ENCODE data around the gene PRH2. TPM values are rescaled to one million over a fixed set of nuclear protein-coding genes. Genes with fewer than 3 reads are reported as not detected.

The PRH2 gene
- total and polyA plus RNA-seq, 9 of the 15 experiments (the other 6 are each of a cell fraction or from before 2014, with no cell fraction given) = 0.18 to 0.81 (median 0.24) TPM; not detected in 6

GRCh38 chr12:10884086-10884725, 44.8 kb upstream of the PRH2 start, which contains the start of gene PRH1 (continued):
- TF ChIP-seq ARID4B (CRISPR knock-in tag; IDR thresholded peaks at IDR 0.05) (no peak), ZNF311 (CRISPR knock-in tag; IDR thresholded peaks at IDR 0.05) (no peak), RB1 (IDR thresholded peaks at IDR 0.05; ENCODE audit: low read depth) (no peak), JUNB (CRISPR knock-in tag; conservative IDR thresholded peaks at IDR 0.05) (no peak), KLF6 (CRISPR knock-in tag; IDR thresholded peaks at IDR 0.05; ENCODE audit: borderline replicate concordance) (no peak)

GRCh38 chr12:10889226-10889625, 39.8 kb upstream of the PRH2 start:
- H3K27me3 ChIP-seq (ENCODE audit: control insufficient read depth in 2 of 2, insufficient read depth in 2 of 2, low read length in 2 of 2) = no peaks in the 10 kb centered on the region
- no peak overlapping the region for H3K9ac ChIP-seq (ENCODE audit: insufficient read depth in 1 of 2, low read depth in 2 of 2, low read length in 2 of 2)
- intact Hi-C loops (cut with micrococcal nuclease) = no loop called here
- no peaks in the 10 kb centered on the region for H3K36me3 ChIP-seq (ENCODE audit: control insufficient read depth, insufficient read depth, low read length)
- H2AFZ ChIP-seq (ENCODE audit: low read depth, low read length) = no peak overlapping the region
- in situ Hi-C loops (cut with MboI) = no loop called here
- FAIRE-seq (no peak), DNase-seq (ENCODE audit: extremely low read depth in 1 of 4, low spot score in 3 of 4) (no peak), ATAC-seq (no peak)
- no peak overlapping the region for H3K4me2 ChIP-seq (ENCODE audit: insufficient read depth, low read length)
- no peak overlapping the region for H3K27ac ChIP-seq (ENCODE audit: extremely low read depth, low read depth, low read length)
- no TSS peak for BruUV-seq (replicated peaks)
- ChIA-PET POLR2A (no interaction called here), CTCF (ENCODE audit: low intra/inter-chr PET ratio) (no interaction called here)
- TF ChIP-seq, protein P1, sequence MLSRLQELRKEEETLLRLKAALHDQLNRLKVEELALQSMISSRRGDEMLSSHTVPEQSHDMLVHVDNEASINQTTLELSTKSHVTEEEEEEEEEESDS (CRISPR knock-in tag; IDR thresholded peaks at IDR 0.05) = no peak
- TF ChIP-seq PHTF2 (CRISPR knock-in tag; IDR thresholded peaks at IDR 0.05) (no peak), ZMIZ1 (IDR thresholded peaks at IDR 0.05; ENCODE audit: low read depth in 2 of 2, low read length in 2 of 2) (no peak), NCOA2 (IDR thresholded peaks at IDR 0.05; ENCODE audit: partially characterized antibody in 2 of 2) (no peak), XRCC5 (IDR thresholded peaks at IDR 0.05; ENCODE audit: low read depth, low read length) (no peak)
- no peaks in the 10 kb centered on the region for H3K79me2 ChIP-seq (ENCODE audit: control insufficient read depth, insufficient read depth, low read length)
- no peaks in the 10 kb centered on the region for H3K9me3 ChIP-seq (replicated peaks; ENCODE audit: control insufficient read depth, insufficient read depth, low read depth, low read length)
- no peaks in the 10 kb centered on the region for H3K4me1 ChIP-seq (replicated peaks in 1 of 2; ENCODE audit: control insufficient read depth in 2 of 2, insufficient read depth in 2 of 2, low read length in 2 of 2)
- H4K20me1 ChIP-seq (replicated peaks; ENCODE audit: control insufficient read depth, insufficient read depth, low read length) = no peaks in the 10 kb centered on the region
- H3K4me3 ChIP-seq = no peak overlapping the region
- no peaks in the 10 kb centered on the region for H3K9me1 ChIP-seq (ENCODE audit: control insufficient read depth, insufficient read depth, low read length)

Data from K562 (cell line).